Esophagus muscularis mucosa (tissue), 4 donors: Measurements from ENCODE around the gene MARCHF11. TPM values are rescaled to one million over a fixed set of nuclear protein-coding genes. Genes with fewer than 3 reads are reported as not detected.

Experiments
- DNase-seq: peaks from one replicate; pipeline ENCODE4 v3.0.0-alpha.2; 2017; ENCODE audit errors: extremely low spot score
- H3K27ac ChIP-seq, 4 donors: fragments of 200-600 bp; sonication (generic); replicated peaks in 1 of 4; 1 replicate in 3 of 4; 2 replicates in 1 of 4; pipeline ENCODE4 v1.5.1; 2016 to 2019; ENCODE audit warnings: mild to moderate bottlenecking in 1 of 4
- H3K27me3 ChIP-seq, 4 donors: fragments of 200-600 bp; sonication (generic); one replicate each; pipeline versions ENCODE4 v1.5.1 to v1.6.0; 2016 to 2019
- H3K36me3 ChIP-seq, 4 donors: fragments of 200-600 bp; sonication (generic); one replicate each; pipeline ENCODE4 v1.5.1; 2016 to 2019
- H3K4me1 ChIP-seq, 4 donors: fragments of 200-600 bp; sonication (generic); one replicate each; pipeline ENCODE4 v1.5.1; 2016 to 2019
- H3K4me3 ChIP-seq, 4 donors: fragments of 200-600 bp; sonication (generic); 1 replicate in 2 of 4; 2 replicates in 2 of 4; pipeline ENCODE4 v1.5.1; 2016 to 2019; ENCODE audit warnings: mild to moderate bottlenecking in 4 of 4, moderate library complexity in 1 of 4
- H3K9me3 ChIP-seq, 4 donors: fragments of 200-600 bp; sonication (generic); 1 replicate in 3 of 4; 2 replicates in 1 of 4; pipeline ENCODE4 v1.5.1; 2016 to 2019
- CTCF ChIP-seq, 3 experiments: fragments of 200-600 bp in 2 of 3; fragments of 450-650 bp in 1 of 3; sonication (generic) in 2 of 3; IDR thresholded peaks; one replicate each; pipeline ENCODE4 v1.5.1; 2017 to 2019; ENCODE audit warnings: antibody characterized with exemption in 3 of 3, mild to moderate bottlenecking in 2 of 3, moderate library complexity in 1 of 3
- EP300 ChIP-seq: sonication (generic); formaldehyde crosslinking; IDR thresholded peaks from one replicate; pipeline ENCODE4 v1.6.1; 2017; ENCODE audit warnings: antibody characterized with exemption
- POLR2A ChIP-seq: fragments of 450-650 bp; IDR thresholded peaks from one replicate; pipeline ENCODE4 v1.6.1; 2017; ENCODE audit warnings: antibody characterized with exemption, moderate library complexity, mild to moderate bottlenecking, low read depth
- POLR2AphosphoS5 ChIP-seq, 2 donors: sonication (generic); formaldehyde crosslinking; IDR thresholded peaks; one replicate each; pipeline ENCODE4 v1.6.1; 2017; ENCODE audit warnings: antibody characterized with exemption in 2 of 2
- WGBS: methylation state at CpG from one replicate; pipeline ENCODE4 v1.1.5; 2018; 5-methylcytosine and 5-hydroxymethylcytosine counted together
- intact Hi-C: fragments of 100-400 bp; cut with DNase I; formaldehyde crosslinking; loops from one replicate; pipeline ENCODE4 v1.15.1; 2023
- total RNA-seq, 4 donors: library from RNA; depleted of rRNA; stranded (reverse); fragments of >200 nt; gene quantifications; one replicate each; pipeline versions ENCODE4 v1.1.0 to v1.2.1, GENCODE V29; 2016

MARCHF11 gene
- total RNA-seq, result under 1 TPM in 1 of 4 donors, not detected in 3; 0.42 TPM

- Histone ChIP-seq H3K27me3 (peaks cover 0 to 79% (median 18%) of the 10 kb centered on the region in 4 donors), H3K4me1 (peaks cover 0 to 17% (median 9%) of the 10 kb centered on the region in 4 donors), H3K36me3 (no peaks in the 10 kb centered on the region), H3K9me3 (no peaks in the 10 kb centered on the region), H3K4me3 (peak within 1 kb of the TSS; percentile 9 to 38 (median 22)), H3K27ac (no peak within 1 kb of the TSS)
- WGBS, result 13% methylated on average over 6 of the region's 59 CpGs
- TF ChIP-seq POLR2AphosphoS5 (IDR thresholded peaks at IDR 0.05) (no peak), POLR2A (no peak)
- intact Hi-C loops, result no loop called here
- DNase-seq, result no peak
Measured at GRCh38 chr5:16179511-16179935, at the start of gene MARCHF11. MARCHF11 (minus strand) TSS chr5:16179791; CDS start chr5:16179575, 216 bp downstream.

GRCh38 chr5:16225927-16226326 is 46.3 kb upstream of the MARCHF11 start:
- Histone ChIP-seq H3K27me3 (no peaks in the 10 kb centered on the region), H3K4me3 (no peak overlapping the region), H3K36me3 (no peaks in the 10 kb centered on the region), H3K27ac (no peak overlapping the region), H3K4me1 (no peaks in the 10 kb centered on the region), H3K9me3 (no peaks in the 10 kb centered on the region)
- DNase-seq, result no peak
- intact Hi-C loops, result no loop called here
- WGBS, result 73% methylated on average over 5 of the region's 5 CpGs
- TF ChIP-seq EP300, result no peak
- TF ChIP-seq POLR2A, result no peak
- no peak for TF ChIP-seq POLR2AphosphoS5 (IDR thresholded peaks at IDR 0.05)
- TF ChIP-seq CTCF (IDR thresholded peaks at IDR 0.05), result no peak

- no peak overlapping the region for H3K4me3 ChIP-seq
- H3K4me1 ChIP-seq, result no peaks in the 10 kb centered on the region
- H3K27ac ChIP-seq, result no peak overlapping the region
- no peak for TF ChIP-seq CTCF (IDR thresholded peaks at IDR 0.05)
- TF ChIP-seq POLR2AphosphoS5 (IDR thresholded peaks at IDR 0.05), result no peak
- no peak for TF ChIP-seq POLR2A
- no peak for TF ChIP-seq EP300
- peak; percentile 77 for DNase-seq
- intact Hi-C loops, result no loop called here
- 69% methylated on average over 5 of the region's 5 CpGs for WGBS
- peaks cover 0 to 2% (median under 1%) of the 10 kb centered on the region in 4 donors for H3K9me3 ChIP-seq
- no peaks in the 10 kb centered on the region for H3K27me3 ChIP-seq
- no peaks in the 10 kb centered on the region for H3K36me3 ChIP-seq
Measured at GRCh38 chr5:16192311-16192710, 12.7 kb upstream of the MARCHF11 start.

GRCh38 chr5:16180789-16181082 is 1.1 kb upstream of the MARCHF11 start:
- WGBS, result 35% methylated on average over 7 of the region's 7 CpGs
- Histone ChIP-seq H3K4me1 (peaks cover 0 to 17% (median 9%) of the 10 kb centered on the region in 4 donors), H3K27ac (no peak overlapping the region), H3K9me3 (no peaks in the 10 kb centered on the region), H3K4me3 (no peak overlapping the region), H3K27me3 (peaks cover 0 to 69% (median 18%) of the 10 kb centered on the region in 4 donors), H3K36me3 (no peaks in the 10 kb centered on the region)
- TF ChIP-seq EP300 (no peak), POLR2AphosphoS5 (IDR thresholded peaks at IDR 0.05) (no peak), POLR2A (no peak), CTCF (IDR thresholded peaks at IDR 0.05) (no peak)
- intact Hi-C loops, result no loop called here
- no peak for DNase-seq

- Histone ChIP-seq H3K27ac (no peak overlapping the region), H3K4me3 (peak overlapping the region; percentile 9 to 38 (median 18)), H3K9me3 (no peaks in the 10 kb centered on the region), H3K4me1 (peaks cover 0 to 17% (median 9%) of the 10 kb centered on the region in 4 donors), H3K36me3 (no peaks in the 10 kb centered on the region), H3K27me3 (peaks cover 0 to 72% (median 18%) of the 10 kb centered on the region in 4 donors)
- intact Hi-C loops, result no loop called here
- peak; percentile 42 for DNase-seq
- WGBS, result 6% methylated on average over 39 of the region's 63 CpGs
- TF ChIP-seq CTCF (IDR thresholded peaks at IDR 0.05) (no peak), POLR2A (no peak), EP300 (no peak), POLR2AphosphoS5 (IDR thresholded peaks at IDR 0.05) (no peak)
Measured at GRCh38 chr5:16179936-16180788, 571 bp upstream of the MARCHF11 start.
